ENCODE measurements around the gene KCNJ18.
"Not testable (repeated sequence)": the region's sequence is repeated elsewhere in the genome, so short reads cannot be mapped to it uniquely, and the experiment has no call there.

- not testable (repeated sequence) for TF ChIP-seq CTCF (IDR thresholded peaks at IDR 0.05; ENCODE audit: poor library complexity, severe bottlenecking); EZH2 (IDR thresholded peaks at IDR 0.05; ENCODE audit: borderline replicate concordance, insufficient read depth, low read length, poor library complexity, severe bottlenecking)
Measured at GRCh38 chr17:21671871-21672270, 20.5 kb upstream of the KCNJ18 start.
